Tibial artery (tissue), 4 donors: ENCODE measurements around the gene PRKAG1.

Experiments
- DNase-seq, 2 donors: peaks; one replicate each; pipeline ENCODE4 v3.0.0-alpha.2; 2019
- H3K27ac ChIP-seq, 2 donors: fragments of 200-600 bp; sonication (generic) in 1 of 2; 1 replicate in 1 of 2; 2 replicates in 1 of 2; pipeline ENCODE4 v1.5.1; 2018 to 2019; ENCODE audit warnings: mild to moderate bottlenecking in 1 of 2
- H3K27me3 ChIP-seq, 2 donors: fragments of 200-600 bp; sonication (generic) in 1 of 2; one replicate each; pipeline versions ENCODE4 v1.5.1 to v1.6.0; 2016 to 2019
- H3K36me3 ChIP-seq, 3 donors: fragments of 200-600 bp; sonication (generic) in 2 of 3; one replicate each; pipeline ENCODE4 v1.5.1; 2016 to 2019; ENCODE audit warnings: mild to moderate bottlenecking in 2 of 3
- H3K4me1 ChIP-seq, 4 donors: fragments of 200-600 bp; sonication (generic) in 2 of 4; 1 replicate in 3 of 4; 2 replicates in 1 of 4; pipeline ENCODE4 v1.5.1; 2016 to 2019
- H3K4me3 ChIP-seq, 2 donors: fragments of 200-600 bp; sonication (generic) in 1 of 2; 1 replicate in 1 of 2; 2 replicates in 1 of 2; pipeline ENCODE4 v1.5.1; 2018 to 2019; ENCODE audit warnings: mild to moderate bottlenecking in 2 of 2
- H3K9me3 ChIP-seq, 3 donors: fragments of 200-600 bp; sonication (generic) in 1 of 3; one replicate each; pipeline ENCODE4 v1.5.1; 2016 to 2019
- CTCF ChIP-seq, 2 experiments: fragments of 200-600 bp in 1 of 2; fragments of 450-650 bp in 1 of 2; IDR thresholded peaks; one replicate each; pipeline ENCODE4 v1.5.1; 2017 to 2019; ENCODE audit warnings: antibody characterized with exemption in 2 of 2, mild to moderate bottlenecking in 1 of 2, moderate library complexity in 1 of 2
- intact Hi-C: fragments of 100-400 bp; cut with DNase I; formaldehyde crosslinking; loops from one replicate; pipeline ENCODE4 v1.15.0; 2023; ENCODE audit warnings: low total_unique reads

PRKAG1 gene

GRCh38 chr12:48980389-48980952 is 38.1 kb downstream of the PRKAG1 start:
- intact Hi-C loops = loop anchor here (10.0 kb wide), 1 partner anchor 116 kb away; the partner anchor contains the start of gene RND1
- no peak for DNase-seq
- TF ChIP-seq CTCF (IDR thresholded peaks at IDR 0.05) = no peak
- Histone ChIP-seq H3K27me3 (peaks cover 9 to 80% of the 10 kb centered on the region in 2 donors), H3K4me3 (peak overlapping the region; percentile 4 to 35), H3K27ac (no peak overlapping the region), H3K4me1 (peaks cover 11 to 47% (median 43%) of the 10 kb centered on the region in 4 donors), H3K36me3 (no peaks in the 10 kb centered on the region), H3K9me3 (no peaks in the 10 kb centered on the region)

GRCh38 chr12:48979602-48980388 is 38.8 kb downstream of the PRKAG1 start:
- peaks cover 9 to 87% of the 10 kb centered on the region in 2 donors for H3K27me3 ChIP-seq
- no peak for TF ChIP-seq CTCF (IDR thresholded peaks at IDR 0.05)
- H3K9me3 ChIP-seq = no peaks in the 10 kb centered on the region
- H3K36me3 ChIP-seq = no peaks in the 10 kb centered on the region
- H3K4me3 ChIP-seq = peak overlapping the region; percentile 4 to 35
- DNase-seq = no peak
- intact Hi-C loops = loop anchor here (10.0 kb wide), 1 partner anchor 115 kb away; the partner anchor contains the start of gene RND1
- H3K27ac ChIP-seq = no peak overlapping the region
- H3K4me1 ChIP-seq = peaks cover 11 to 41% (median 39%) of the 10 kb centered on the region in 4 donors

GRCh38 chr12:48978741-48979601 is 39.6 kb downstream of the PRKAG1 start:
- Histone ChIP-seq H3K27me3 (peaks cover 9 to 95% of the 10 kb centered on the region in 2 donors), H3K27ac (no peak overlapping the region), H3K9me3 (no peaks in the 10 kb centered on the region), H3K4me3 (peak overlapping the region; percentile 23 to 35), H3K4me1 (peaks cover 11 to 45% (median 39%) of the 10 kb centered on the region in 4 donors), H3K36me3 (no peaks in the 10 kb centered on the region)
- intact Hi-C loops = no loop called here
- DNase-seq = no peak
- TF ChIP-seq CTCF (IDR thresholded peaks at IDR 0.05) = no peak

GRCh38 chr12:48978291-48978740 is 40.3 kb downstream of the PRKAG1 start, which contains the start of gene WNT1:
TSS of gene WNT1 (plus strand) at chr12:48978322. CDS start at chr12:48978651, 329 bp downstream.
- intact Hi-C loops = no loop called here
- no peaks in the 10 kb centered on the region for H3K9me3 ChIP-seq
- H3K27ac ChIP-seq = no peak within 1 kb of the TSS
- TF ChIP-seq CTCF (IDR thresholded peaks at IDR 0.05) = no peak
- no peak for DNase-seq
- H3K4me3 ChIP-seq = peak within 1 kb of the TSS; percentile 23 to 35
- peaks cover 11 to 52% (median 44%) of the 10 kb centered on the region in 4 donors for H3K4me1 ChIP-seq
- no peaks in the 10 kb centered on the region for H3K36me3 ChIP-seq
- peaks cover 13 to 97% of the 10 kb centered on the region in 2 donors for H3K27me3 ChIP-seq
